ENCODE data around the gene PRPF38B.

DNA sequence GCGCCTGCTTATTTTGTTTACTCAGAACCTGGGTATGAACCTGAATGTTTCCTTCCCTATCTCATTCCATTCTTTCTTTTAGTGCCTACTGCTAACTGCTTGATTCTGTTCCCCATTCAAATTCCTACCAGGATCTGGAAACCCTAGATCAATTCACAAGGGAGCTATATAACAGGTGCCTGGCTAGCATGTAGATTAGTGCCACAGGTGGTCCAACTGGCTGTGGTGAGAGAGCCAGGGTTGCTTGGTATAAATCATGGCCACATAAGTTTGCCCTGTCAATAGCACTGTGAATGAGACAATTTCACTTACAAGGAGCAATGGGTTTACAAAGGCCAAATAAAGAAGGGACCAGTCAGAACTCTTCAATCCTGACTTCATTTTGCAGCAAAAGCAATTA, 6.6 kb upstream of the PRPF38B start:
- TF ChIP-seq EZH2 (IDR thresholded peaks at IDR 0.05; ENCODE audit: low read depth, low read length, severe bottlenecking) (no peak), SUZ12 (IDR thresholded peaks at IDR 0.05; ENCODE audit: low read length) (no peak), FOSL1 (IDR thresholded peaks at IDR 0.05; ENCODE audit: insufficient read depth, low read depth, low read length) (no peak), HDAC2 (IDR thresholded peaks at IDR 0.05; ENCODE audit: borderline replicate concordance in 1 of 2, low read depth in 2 of 2, low read length in 2 of 2) (no peak), POLR2A (IDR thresholded peaks at IDR 0.05; ENCODE audit: control extremely low read depth in 1 of 2, low read depth in 2 of 2, low read length in 2 of 2) (no peak), POLR2AphosphoS5 (IDR thresholded peaks at IDR 0.05; ENCODE audit: low read depth, low read length) (no peak), RFX5 (IDR thresholded peaks at IDR 0.05; ENCODE audit: borderline replicate concordance, low read depth, low read length) (no peak), EGR1 (IDR thresholded peaks at IDR 0.05; ENCODE audit: borderline replicate concordance, low read depth, low read length) (no peak), ZNF274 (IDR thresholded peaks at IDR 0.05; ENCODE audit: borderline replicate concordance, extremely low read depth, low read length) (no peak)
- TF ChIP-seq, protein P1, sequence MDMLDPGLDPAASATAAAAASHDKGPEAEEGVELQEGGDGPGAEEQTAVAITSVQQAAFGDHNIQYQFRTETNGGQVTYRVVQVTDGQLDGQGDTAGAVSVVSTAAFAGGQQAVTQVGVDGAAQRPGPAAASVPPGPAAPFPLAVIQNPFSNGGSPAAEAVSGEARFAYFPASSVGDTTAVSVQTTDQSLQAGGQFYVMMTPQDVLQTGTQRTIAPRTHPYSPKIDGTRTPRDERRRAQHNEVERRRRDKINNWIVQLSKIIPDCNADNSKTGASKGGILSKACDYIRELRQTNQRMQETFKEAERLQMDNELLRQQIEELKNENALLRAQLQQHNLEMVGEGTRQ (IDR thresholded peaks at IDR 0.05; ENCODE audit: low read length): no peak
- TF ChIP-seq, protein P2, sequence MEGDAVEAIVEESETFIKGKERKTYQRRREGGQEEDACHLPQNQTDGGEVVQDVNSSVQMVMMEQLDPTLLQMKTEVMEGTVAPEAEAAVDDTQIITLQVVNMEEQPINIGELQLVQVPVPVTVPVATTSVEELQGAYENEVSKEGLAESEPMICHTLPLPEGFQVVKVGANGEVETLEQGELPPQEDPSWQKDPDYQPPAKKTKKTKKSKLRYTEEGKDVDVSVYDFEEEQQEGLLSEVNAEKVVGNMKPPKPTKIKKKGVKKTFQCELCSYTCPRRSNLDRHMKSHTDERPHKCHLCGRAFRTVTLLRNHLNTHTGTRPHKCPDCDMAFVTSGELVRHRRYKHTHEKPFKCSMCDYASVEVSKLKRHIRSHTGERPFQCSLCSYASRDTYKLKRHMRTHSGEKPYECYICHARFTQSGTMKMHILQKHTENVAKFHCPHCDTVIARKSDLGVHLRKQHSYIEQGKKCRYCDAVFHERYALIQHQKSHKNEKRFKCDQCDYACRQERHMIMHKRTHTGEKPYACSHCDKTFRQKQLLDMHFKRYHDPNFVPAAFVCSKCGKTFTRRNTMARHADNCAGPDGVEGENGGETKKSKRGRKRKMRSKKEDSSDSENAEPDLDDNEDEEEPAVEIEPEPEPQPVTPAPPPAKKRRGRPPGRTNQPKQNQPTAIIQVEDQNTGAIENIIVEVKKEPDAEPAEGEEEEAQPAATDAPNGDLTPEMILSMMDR (IDR thresholded peaks at IDR 0.05; ENCODE audit: control extremely low read depth in 1 of 3, insufficient read depth in 1 of 3, low read depth in 1 of 3, low read length in 3 of 3): no peak

Measured in H1 (cell line).